Measurements from ENCODE around the gene RIPOR2.
"Not testable (repeated sequence)": the region's sequence is repeated elsewhere in the genome, so short reads cannot be mapped to it uniquely, and the experiment has no call there.

RIPOR2 gene

GRCh38 chr6:24887545-24888140 is 48.1 kb downstream of the RIPOR2 start:
- DNase-seq (ENCODE audit: low read depth) = no peak
- H3K4me3 ChIP-seq (ENCODE audit: low read depth, low read length) = no peak overlapping the region

GRCh38 chr6:24883618-24884017 is 52.1 kb downstream of the RIPOR2 start:
- no peak for DNase-seq (ENCODE audit: low read depth)
- no peak overlapping the region for H3K4me3 ChIP-seq (ENCODE audit: low read depth, low read length)

GRCh38 chr6:24882835-24883555 is 52.8 kb downstream of the RIPOR2 start:
- H3K4me3 ChIP-seq (ENCODE audit: low read depth, low read length) = no peak overlapping the region
- no peak for DNase-seq (ENCODE audit: low read depth)

- no peak overlapping the region for H3K4me3 ChIP-seq (ENCODE audit: low read depth, low read length)
- no peak for DNase-seq (ENCODE audit: low read depth)
Measured at GRCh38 chr6:24882295-24882694, 53.5 kb downstream of the RIPOR2 start.

- DNase-seq (ENCODE audit: low read depth) = no peak
- H3K4me3 ChIP-seq (ENCODE audit: low read depth, low read length) = no peak overlapping the region
Measured at GRCh38 chr6:24881376-24881775, 54.4 kb downstream of the RIPOR2 start.

- no peak overlapping the region for H3K4me3 ChIP-seq (ENCODE audit: low read depth, low read length)
- no peak for DNase-seq (ENCODE audit: low read depth)
Measured at GRCh38 chr6:24880451-24880850, 55.3 kb downstream of the RIPOR2 start.

- DNase-seq (ENCODE audit: low read depth) = no peak
- H3K4me3 ChIP-seq (ENCODE audit: low read depth, low read length) = no peak overlapping the region
Measured at GRCh38 chr6:24879351-24879750, 56.4 kb downstream of the RIPOR2 start.

GRCh38 chr6:24877747-24878146 is 58.0 kb downstream of the RIPOR2 start:
- not testable (repeated sequence) for H3K4me3 ChIP-seq (ENCODE audit: low read depth, low read length); DNase-seq (ENCODE audit: low read depth)

- no peak overlapping the region for H3K4me3 ChIP-seq (ENCODE audit: low read depth, low read length)
- no peak for DNase-seq (ENCODE audit: low read depth)
Measured at GRCh38 chr6:24876499-24877465, 59.0 kb downstream of the RIPOR2 start.

GRCh38 chr6:24875534-24875901 is 60.2 kb downstream of the RIPOR2 start:
- no peak overlapping the region for H3K4me3 ChIP-seq (ENCODE audit: low read depth, low read length)
- DNase-seq (ENCODE audit: low read depth) = no peak

- DNase-seq (ENCODE audit: low read depth) = no peak
- no peak overlapping the region for H3K4me3 ChIP-seq (ENCODE audit: low read depth, low read length)
Measured at GRCh38 chr6:24874776-24875533, 60.8 kb downstream of the RIPOR2 start.

GRCh38 chr6:24874128-24874527 is 61.6 kb downstream of the RIPOR2 start:
- no peak for DNase-seq (ENCODE audit: low read depth)
- no peak overlapping the region for H3K4me3 ChIP-seq (ENCODE audit: low read depth, low read length)

- H3K4me3 ChIP-seq (ENCODE audit: low read depth, low read length) = no peak overlapping the region
- DNase-seq (ENCODE audit: low read depth) = no peak
Measured at GRCh38 chr6:24872779-24873178, 63.0 kb downstream of the RIPOR2 start.

- DNase-seq (ENCODE audit: low read depth) = no peak
- H3K4me3 ChIP-seq (ENCODE audit: low read depth, low read length) = no peak overlapping the region
Measured at GRCh38 chr6:24868765-24869164, 67.0 kb downstream of the RIPOR2 start.

GRCh38 chr6:24867104-24867703 is 68.6 kb downstream of the RIPOR2 start:
- H3K4me3 ChIP-seq (ENCODE audit: low read depth, low read length) = no peak overlapping the region
- DNase-seq (ENCODE audit: low read depth) = no peak

- no peak overlapping the region for H3K4me3 ChIP-seq (ENCODE audit: low read depth, low read length)
- DNase-seq (ENCODE audit: low read depth) = no peak
Measured at GRCh38 chr6:24865161-24865560, 70.6 kb downstream of the RIPOR2 start.

GRCh38 chr6:24864343-24864742 is 71.4 kb downstream of the RIPOR2 start:
- peak; percentile 15 for DNase-seq (ENCODE audit: low read depth)
- no peak overlapping the region for H3K4me3 ChIP-seq (ENCODE audit: low read depth, low read length)

- no peak overlapping the region for H3K4me3 ChIP-seq (ENCODE audit: low read depth, low read length)
- no peak for DNase-seq (ENCODE audit: low read depth)
Measured at GRCh38 chr6:24861934-24862333, 73.8 kb downstream of the RIPOR2 start.

- no peak overlapping the region for H3K4me3 ChIP-seq (ENCODE audit: low read depth, low read length)
- no peak for DNase-seq (ENCODE audit: low read depth)
Measured at GRCh38 chr6:24859608-24860200, 76.1 kb downstream of the RIPOR2 start.

Measured in skeletal muscle cell (primary cell).